GM12864 (cell line): ENCODE results near the gene RPP25.

ENCODE experiments used
- DNase-seq: peaks from one replicate; pipeline ENCODE4 v3.0.0-alpha.2; 2011; ENCODE audit warnings: low read depth
- H3K4me3 ChIP-seq: 2 replicates; pipeline ENCODE4 v1.5.1; 2011; ENCODE audit warnings: mild to moderate bottlenecking, low read depth, low read length, control low read depth
- CTCF ChIP-seq: IDR thresholded peaks from 2 replicates; pipeline ENCODE4 v1.5.1; 2011; ENCODE audit warnings: low read depth, mild to moderate bottlenecking, moderate library complexity, low read length, control low read depth, inconsistent platforms; ENCODE audit errors: missing control alignments

RPP25 gene

DNA sequence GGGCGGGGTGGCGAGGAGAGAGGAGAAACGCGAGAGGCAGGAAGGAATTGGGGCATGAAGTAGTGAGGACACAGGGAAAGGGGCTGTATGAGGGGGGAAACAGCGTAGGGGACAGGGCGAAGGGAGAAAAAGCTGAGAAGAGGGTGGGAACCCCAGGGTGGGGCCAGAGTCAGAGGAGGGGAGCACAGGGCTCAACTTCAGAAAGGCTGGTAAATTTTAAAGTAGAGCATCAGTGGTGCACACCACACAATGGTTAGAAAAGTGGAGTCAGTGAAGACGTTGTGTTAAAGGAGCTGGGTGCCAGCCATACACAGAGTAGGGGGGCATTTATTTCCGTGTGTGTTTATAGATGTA is 3.0 kb upstream of the RPP25 start:
- TF ChIP-seq CTCF: no peak
- H3K4me3 ChIP-seq: no peak overlapping the region
- no peak for DNase-seq

DNA sequence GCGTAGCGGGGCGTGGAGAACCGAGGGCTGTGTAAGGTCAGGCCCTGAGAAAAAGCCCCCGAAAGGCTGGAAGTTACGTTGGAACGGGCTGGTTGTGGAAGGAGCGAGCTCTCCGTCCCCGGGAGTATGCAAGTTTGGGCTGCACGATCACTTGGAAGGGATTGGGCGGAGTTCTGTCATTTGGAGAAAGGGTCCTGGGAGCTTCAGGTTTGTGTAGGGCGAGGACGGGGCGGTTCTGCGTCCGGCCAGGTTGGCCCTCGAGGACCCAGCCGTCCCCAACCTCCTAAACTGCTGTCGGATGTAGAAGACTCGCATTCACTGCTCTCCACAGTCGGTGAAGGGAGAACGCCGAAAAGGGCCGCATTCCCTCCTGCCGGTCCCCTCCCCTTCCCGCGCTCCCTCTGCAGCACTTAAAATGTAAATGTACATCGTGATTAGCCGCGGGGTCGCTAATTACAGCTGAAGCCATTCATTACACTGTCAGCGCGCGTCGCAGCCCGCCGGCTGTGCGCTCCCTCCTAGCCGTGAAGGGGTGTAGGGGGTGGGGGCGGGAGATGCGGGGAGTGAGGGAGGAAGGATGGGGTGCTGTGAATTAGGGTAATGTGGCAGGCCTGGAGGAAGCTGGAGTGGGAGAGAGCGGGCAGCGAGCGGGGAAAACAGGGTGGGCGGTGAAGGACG is 2.5 kb upstream of the RPP25 start:
- TF ChIP-seq CTCF: no peak
- no peak for DNase-seq
- H3K4me3 ChIP-seq: no peak overlapping the region

DNA sequence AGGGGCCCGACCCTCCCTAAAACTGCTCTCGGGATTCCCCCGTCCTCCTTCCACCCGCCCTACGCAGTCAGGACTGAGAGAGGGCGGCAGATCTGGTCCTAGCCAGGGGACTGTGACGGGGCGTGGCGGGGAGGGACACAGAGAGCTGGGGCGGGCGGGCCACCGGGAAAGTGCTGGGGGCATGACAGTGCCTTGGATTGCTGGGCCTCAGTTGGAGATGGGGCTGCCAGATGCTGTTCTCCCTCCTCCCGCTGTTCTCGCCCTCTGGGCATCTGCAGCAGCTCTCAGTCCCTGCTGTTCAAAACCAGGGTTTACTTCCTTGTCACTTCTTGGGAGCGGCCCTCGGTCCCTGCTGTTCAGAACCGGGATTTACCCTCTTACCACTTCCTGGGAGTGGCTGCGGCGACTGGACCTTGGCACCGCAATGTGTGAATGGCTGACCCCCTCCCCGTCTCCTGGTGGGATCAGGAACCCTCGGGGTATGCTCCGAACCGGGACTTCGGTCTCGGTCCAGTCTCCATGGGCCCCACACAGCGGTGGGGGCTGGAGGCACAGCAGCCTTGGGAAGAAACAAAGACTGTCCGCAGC is 1.8 kb upstream of the RPP25 start:
- no peak for DNase-seq
- H3K4me3 ChIP-seq: no peak overlapping the region
- no peak for TF ChIP-seq CTCF

DNA sequence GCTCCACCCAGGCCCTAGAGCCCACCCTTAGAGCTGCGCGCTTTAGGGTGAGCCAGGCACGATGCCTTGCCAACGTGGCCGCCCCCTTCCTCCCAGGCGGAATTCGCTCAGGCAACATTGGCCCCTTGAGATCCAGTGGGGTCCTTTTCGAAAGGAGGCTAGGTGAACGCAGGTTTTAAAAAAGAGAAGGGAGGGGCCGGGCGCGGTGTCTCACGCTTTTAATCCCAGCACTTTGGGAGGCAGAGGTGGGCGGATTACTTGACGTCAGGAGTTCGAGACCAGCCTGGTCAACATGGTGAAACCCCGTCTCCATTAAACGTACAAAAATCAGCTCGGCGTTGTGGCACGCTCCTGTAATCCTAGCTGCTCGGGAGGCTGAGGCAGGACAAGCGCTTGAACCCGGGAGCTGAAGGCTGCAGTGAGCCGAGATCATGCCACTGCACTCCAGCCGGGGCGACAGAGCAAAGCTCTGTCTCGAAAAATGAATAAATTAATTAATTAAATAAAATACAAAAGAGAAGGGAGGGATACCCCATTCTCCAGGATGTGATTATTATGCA is 984 bp upstream of the RPP25 start:
- TF ChIP-seq CTCF: no peak
- no peak for DNase-seq
- peak overlapping the region; percentile 54 for H3K4me3 ChIP-seq

GRCh38 chr15:74955796-74956647 is 550 bp downstream of the RPP25 start:
- H3K4me3 ChIP-seq: peak overlapping the region; percentile 54
- DNase-seq: no peak
- peak; percentile 38 for TF ChIP-seq CTCF

DNA sequence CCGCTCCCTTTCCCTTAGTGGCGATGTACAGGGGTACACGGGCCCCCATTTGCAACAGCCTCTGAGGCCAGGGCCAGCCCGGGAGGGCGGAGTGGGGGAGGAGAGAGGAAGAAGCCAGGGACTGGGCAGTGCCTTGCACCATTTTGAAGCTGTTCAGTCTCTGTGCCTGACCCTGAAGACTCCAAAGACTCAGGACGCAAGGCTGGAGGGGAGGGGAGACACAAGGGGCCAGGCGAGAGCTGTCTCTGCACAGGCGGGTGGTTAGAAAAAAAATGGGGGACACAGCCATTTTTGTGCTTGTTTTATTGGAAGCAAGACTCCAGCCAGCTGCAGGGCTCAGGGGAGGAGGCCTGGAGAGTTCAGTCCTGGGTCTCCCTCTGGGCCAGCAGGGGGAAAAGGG is 1.6 kb downstream of the RPP25 start:
- no peak for DNase-seq
- no peak overlapping the region for H3K4me3 ChIP-seq
- no peak for TF ChIP-seq CTCF
